ENCODE measurements around the gene INPP4A. TPM values are rescaled to one million over a fixed set of nuclear protein-coding genes. Genes with fewer than 3 reads are reported as not detected.

The INPP4A gene
- total and polyA plus RNA-seq, 2 experiments from 2014 or later: 7.9 to 13.1 TPM

- TF ChIP-seq CTCF (IDR thresholded peaks at IDR 0.05; ENCODE audit: poor library complexity) (no peak), EZH2 (IDR thresholded peaks at IDR 0.05; ENCODE audit: borderline replicate concordance) (no peak), EZH2phosphoT487 (IDR thresholded peaks at IDR 0.05; ENCODE audit: low read depth, severe bottlenecking, unreplicated experiment) (no peak)
- no peaks in the 10 kb centered on the region for H3K36me3 ChIP-seq (replicated peaks; ENCODE audit: insufficient read depth, low read depth)
- peaks cover 3% of the 10 kb centered on the region for H4K20me1 ChIP-seq (ENCODE audit: insufficient read depth, poor library complexity, severe bottlenecking)
- no peaks in the 10 kb centered on the region for H3K9me2 ChIP-seq (replicated peaks; ENCODE audit: insufficient read depth)
- H3K79me2 ChIP-seq: peaks cover 59% of the 10 kb centered on the region
- no peaks in the 10 kb centered on the region for H3K9me3 ChIP-seq (ENCODE audit: low read depth)
- H3K4me3 ChIP-seq: no peak overlapping the region
- H3K4me2 ChIP-seq: no peak overlapping the region
- no peak overlapping the region for H3K27ac ChIP-seq
- DNase-seq (ENCODE audit: low spot score): no peak
- 96% methylated on average over 14 of the region's 14 CpGs for WGBS (ENCODE audit: low lambda C conversion rate, missing lambda C conversion rate)
- no peak overlapping the region for H2AFZ ChIP-seq
- H3K27me3 ChIP-seq: no peaks in the 10 kb centered on the region
- H3K4me1 ChIP-seq (ENCODE audit: insufficient read depth): peaks cover 2% of the 10 kb centered on the region
Observed at GRCh38 chr2:98460573-98461497, 16.2 kb downstream of the INPP4A start.

- Histone ChIP-seq H3K9me2 (replicated peaks; ENCODE audit: insufficient read depth) (no peaks in the 10 kb centered on the region), H3K36me3 (replicated peaks; ENCODE audit: insufficient read depth, low read depth) (no peaks in the 10 kb centered on the region), H3K27me3 (no peaks in the 10 kb centered on the region), H4K20me1 (ENCODE audit: insufficient read depth, poor library complexity, severe bottlenecking) (no peaks in the 10 kb centered on the region), H3K4me2 (no peak overlapping the region), H3K9me3 (ENCODE audit: low read depth) (no peaks in the 10 kb centered on the region), H2AFZ (no peak overlapping the region), H3K4me1 (ENCODE audit: insufficient read depth) (peaks cover 4% of the 10 kb centered on the region), H3K27ac (no peak overlapping the region), H3K79me2 (peaks cover 60% of the 10 kb centered on the region), H3K4me3 (no peak overlapping the region)
- DNase-seq (ENCODE audit: low spot score): no peak
- 85% methylated on average over 6 of the region's 6 CpGs for WGBS (ENCODE audit: low lambda C conversion rate, missing lambda C conversion rate)
- TF ChIP-seq EZH2 (IDR thresholded peaks at IDR 0.05; ENCODE audit: borderline replicate concordance): no peak
- TF ChIP-seq EZH2phosphoT487 (IDR thresholded peaks at IDR 0.05; ENCODE audit: low read depth, severe bottlenecking, unreplicated experiment): no peak
- TF ChIP-seq CTCF (IDR thresholded peaks at IDR 0.05; ENCODE audit: poor library complexity): no peak
Observed at GRCh38 chr2:98461498-98462049, 16.9 kb downstream of the INPP4A start.

- Histone ChIP-seq H3K36me3 (replicated peaks; ENCODE audit: insufficient read depth, low read depth) (no peaks in the 10 kb centered on the region), H2AFZ (no peak overlapping the region), H3K4me2 (no peak overlapping the region), H3K4me3 (no peak overlapping the region), H3K27ac (no peak overlapping the region), H3K9me2 (replicated peaks; ENCODE audit: insufficient read depth) (no peaks in the 10 kb centered on the region), H3K9me3 (ENCODE audit: low read depth) (no peaks in the 10 kb centered on the region), H4K20me1 (ENCODE audit: insufficient read depth, poor library complexity, severe bottlenecking) (no peaks in the 10 kb centered on the region), H3K4me1 (ENCODE audit: insufficient read depth) (peaks cover 4% of the 10 kb centered on the region), H3K79me2 (peaks cover 56% of the 10 kb centered on the region), H3K27me3 (no peaks in the 10 kb centered on the region)
- no peak for DNase-seq (ENCODE audit: low spot score)
- TF ChIP-seq CTCF (IDR thresholded peaks at IDR 0.05; ENCODE audit: poor library complexity) (no peak), EZH2phosphoT487 (IDR thresholded peaks at IDR 0.05; ENCODE audit: low read depth, severe bottlenecking, unreplicated experiment) (no peak), EZH2 (IDR thresholded peaks at IDR 0.05; ENCODE audit: borderline replicate concordance) (no peak)
- 94% methylated on average over 11 of the region's 11 CpGs for WGBS (ENCODE audit: low lambda C conversion rate, missing lambda C conversion rate)
Observed at GRCh38 chr2:98463081-98463481, 18.4 kb downstream of the INPP4A start.

All from hepatocyte (in vitro differentiated cells).